Sigmoid colon (tissue), 4 donors: Measurements from ENCODE around the gene AASDH.

Experiments used
- CTCF ChIP-seq, 4 experiments: fragments of 450-650 bp in 3 of 4; fragments of 200-600 bp in 1 of 4; IDR thresholded peaks; one replicate each; pipeline ENCODE4 v1.5.1; 2016 to 2019; ENCODE audit warnings: antibody characterized with exemption in 4 of 4, mild to moderate bottlenecking in 3 of 4, moderate library complexity in 2 of 4
- EP300 ChIP-seq, 4 donors: sonication (generic); formaldehyde crosslinking; IDR thresholded peaks; one replicate each; pipeline ENCODE4 v1.6.1; 2017; ENCODE audit warnings: antibody characterized with exemption in 4 of 4
- POLR2A ChIP-seq, 2 donors: fragments of 450-650 bp; IDR thresholded peaks; one replicate each; pipeline ENCODE4 v1.6.1; 2016; ENCODE audit warnings: antibody characterized with exemption in 2 of 2, mild to moderate bottlenecking in 2 of 2, moderate library complexity in 2 of 2

- TF ChIP-seq CTCF (IDR thresholded peaks at IDR 0.05) (no peak), POLR2A (IDR thresholded peaks at IDR 0.05) (no peak), EP300 (IDR thresholded peaks at IDR 0.05) (no peak)
Observed at GRCh38 chr4:56426273-56426672, 39.0 kb upstream of the AASDH start.
